Lower leg skin (tissue), 3 donors: ENCODE measurements around the gene SLC4A4.

Experiments
- CTCF ChIP-seq, 3 donors: fragments of 450-650 bp; IDR thresholded peaks; one replicate each; pipeline ENCODE4 v1.5.1; 2016; ENCODE audit warnings: antibody characterized with exemption in 3 of 3, mild to moderate bottlenecking in 3 of 3, moderate library complexity in 2 of 3
- POLR2A ChIP-seq, 2 donors: fragments of 450-650 bp; IDR thresholded peaks; one replicate each; pipeline ENCODE4 v1.6.1; 2016 to 2017; ENCODE audit warnings: antibody characterized with exemption in 2 of 2, mild to moderate bottlenecking in 1 of 2, moderate library complexity in 1 of 2

GRCh38 chr4:71290476-71290875 lies 48.3 kb upstream of the SLC4A4 start:
- no peak for TF ChIP-seq POLR2A (IDR thresholded peaks at IDR 0.05)
- TF ChIP-seq CTCF (IDR thresholded peaks at IDR 0.05) = no peak
